Smooth muscle cell (in vitro differentiated cells): ENCODE data around the gene SUGCT. TPM values are rescaled to one million over a fixed set of nuclear protein-coding genes. Genes with fewer than 3 reads are reported as not detected.
A peak's percentile ranks its signal among the peaks of the same experiment; 100 is the strongest.

ENCODE experiments used
- DNase-seq: peaks from one replicate; lab custom pipeline; 2025; ENCODE audit not compliant: unreplicated experiment; lab: John Stamatoyannopoulos, UW
- H2AFZ ChIP-seq: fragments of 200-600 bp; sonication (generic); 2 replicates; pipeline ENCODE4 v1.6.0; 2016; ENCODE audit warnings: antibody characterized with exemption, low read depth, mild to moderate bottlenecking
- H3F3A ChIP-seq: fragments of 200-600 bp; sonication (generic); 2 replicates; pipeline ENCODE4 v1.6.0; 2017; ENCODE audit warnings: antibody characterized with exemption, low read depth
- H3K27ac ChIP-seq: fragments of 200-600 bp; sonication (generic); 2 replicates; pipeline ENCODE4 v1.5.1; 2016; ENCODE audit warnings: low read depth, mild to moderate bottlenecking
- H3K27me3 ChIP-seq: fragments of 200-600 bp; sonication (generic); 2 replicates; pipeline ENCODE4 v1.6.1; 2016; ENCODE audit warnings: low read depth, mild to moderate bottlenecking
- H3K36me3 ChIP-seq: fragments of 200-600 bp; sonication (generic); 2 replicates; pipeline ENCODE4 v1.5.1; 2016; ENCODE audit warnings: low read depth
- H3K4me1 ChIP-seq: fragments of 200-600 bp; sonication (generic); 2 replicates; pipeline ENCODE4 v1.5.1; 2016; ENCODE audit warnings: low read depth
- H3K4me2 ChIP-seq: fragments of 200-600 bp; sonication (generic); 2 replicates; pipeline ENCODE4 v1.6.0; 2016; ENCODE audit warnings: mild to moderate bottlenecking
- H3K4me3 ChIP-seq: fragments of 200-600 bp; sonication (generic); 2 replicates; pipeline ENCODE4 v1.5.1; 2016; ENCODE audit warnings: mild to moderate bottlenecking
- H3K79me2 ChIP-seq: fragments of 200-600 bp; sonication (generic); 2 replicates; pipeline ENCODE4 v1.6.0; 2016; ENCODE audit warnings: low read depth, mild to moderate bottlenecking
- H3K9ac ChIP-seq: fragments of 200-600 bp; sonication (generic); 2 replicates; pipeline ENCODE4 v1.6.0; 2016; ENCODE audit warnings: low read depth
- H3K9me3 ChIP-seq: fragments of 200-600 bp; sonication (generic); replicated peaks from 2 replicates; pipeline ENCODE4 v1.5.1; 2016; ENCODE audit warnings: low read depth
- H4K20me1 ChIP-seq: fragments of 200-600 bp; sonication (generic); 2 replicates; pipeline ENCODE4 v1.6.0; 2016; ENCODE audit warnings: low read depth
- CTCF ChIP-seq: fragments of 200-600 bp; sonication (generic); IDR thresholded peaks from 2 replicates; pipeline ENCODE4 v1.5.1; 2017; ENCODE audit warnings: borderline replicate concordance, mild to moderate bottlenecking, antibody characterized with exemption; ENCODE audit not compliant: insufficient read depth, poor library complexity, severe bottlenecking
- WGBS: methylation state at CpG from one replicate; pipeline ENCODE4 v1.1.7; 2016; ENCODE audit warnings: low lambda C conversion rate; 5-methylcytosine and 5-hydroxymethylcytosine counted together
- polyA plus RNA-seq: library from polyadenylated mRNA; unstranded; fragments of >200 nt; fragmentation: Nextera tagmentation; extraction: Ambion mirVana; gene quantifications from 2 replicates; pipeline ENCODE4 v1.2.1, GENCODE V29; 2016
- total RNA-seq: library from RNA; depleted of rRNA; stranded (reverse); fragments of >200 nt; gene quantifications from 2 replicates; pipeline ENCODE4 v1.2.3, GENCODE V29; 2014

Gene SUGCT
- total and polyA plus RNA-seq, 2 experiments from 2014 or later, result 16.9 to 65.8 TPM

GRCh38 chr7:40298421-40298820 is 163.6 kb downstream of the SUGCT start:
- H3K36me3 ChIP-seq, result no peaks in the 10 kb centered on the region
- H3K9ac ChIP-seq, result peak overlapping the region; percentile 93
- peak overlapping the region; percentile 76 for H3K4me2 ChIP-seq
- no peaks in the 10 kb centered on the region for H3K79me2 ChIP-seq
- no peak overlapping the region for H2AFZ ChIP-seq
- H3K4me3 ChIP-seq, result no peak overlapping the region
- no peak for DNase-seq
- WGBS, result 13% methylated on average over 2 of the region's 2 CpGs
- no peaks in the 10 kb centered on the region for H3K27me3 ChIP-seq
- peaks cover 30% of the 10 kb centered on the region for H3F3A ChIP-seq
- H4K20me1 ChIP-seq, result no peaks in the 10 kb centered on the region
- no peaks in the 10 kb centered on the region for H3K9me3 ChIP-seq
- H3K4me1 ChIP-seq, result peaks cover 10% of the 10 kb centered on the region
- peak overlapping the region; percentile 100 for H3K27ac ChIP-seq
- no peak for TF ChIP-seq CTCF

GRCh38 chr7:40299097-40299496 is 164.3 kb downstream of the SUGCT start:
- Histone ChIP-seq H3K4me1 (peaks cover 10% of the 10 kb centered on the region), H3K9me3 (no peaks in the 10 kb centered on the region), H3K4me2 (peak overlapping the region; percentile 76), H3K79me2 (no peaks in the 10 kb centered on the region), H3K36me3 (no peaks in the 10 kb centered on the region), H3K4me3 (no peak overlapping the region), H3K27me3 (no peaks in the 10 kb centered on the region), H2AFZ (no peak overlapping the region), H3K27ac (peak overlapping the region; percentile 100), H3K9ac (peak overlapping the region; percentile 93), H4K20me1 (no peaks in the 10 kb centered on the region), H3F3A (peaks cover 30% of the 10 kb centered on the region)
- no peak for DNase-seq
- WGBS, result under 1% methylated on average over 4 of the region's 4 CpGs
- TF ChIP-seq CTCF, result no peak

- WGBS, result 47% methylated on average over 3 of the region's 3 CpGs
- Histone ChIP-seq H3K27ac (peak overlapping the region; percentile 100), H2AFZ (peak overlapping the region; percentile 5), H3K27me3 (no peaks in the 10 kb centered on the region), H3K4me3 (no peak overlapping the region), H3K4me2 (peak overlapping the region; percentile 19), H3K79me2 (no peaks in the 10 kb centered on the region), H4K20me1 (no peaks in the 10 kb centered on the region), H3K36me3 (no peaks in the 10 kb centered on the region), H3K4me1 (peaks cover 10% of the 10 kb centered on the region), H3K9ac (peak overlapping the region; percentile 93), H3K9me3 (no peaks in the 10 kb centered on the region), H3F3A (peaks cover 30% of the 10 kb centered on the region)
- TF ChIP-seq CTCF, result no peak
- DNase-seq, result no peak
Measured at GRCh38 chr7:40300146-40300670, 165.4 kb downstream of the SUGCT start.

GRCh38 chr7:40301486-40302068 is 166.8 kb downstream of the SUGCT start:
- Histone ChIP-seq H3K27me3 (no peaks in the 10 kb centered on the region), H3K4me3 (no peak overlapping the region), H3K27ac (peak overlapping the region; percentile 100), H3K4me2 (no peak overlapping the region), H4K20me1 (no peaks in the 10 kb centered on the region), H3F3A (peaks cover 41% of the 10 kb centered on the region), H3K9me3 (no peaks in the 10 kb centered on the region), H3K4me1 (peaks cover 17% of the 10 kb centered on the region), H3K36me3 (no peaks in the 10 kb centered on the region), H2AFZ (no peak overlapping the region), H3K9ac (peak overlapping the region; percentile 93), H3K79me2 (no peaks in the 10 kb centered on the region)
- no peak for DNase-seq
- no peak for TF ChIP-seq CTCF
- WGBS, result 95% methylated on average over 1 of the region's 1 CpG
